SK-N-MC (cell line): ENCODE measurements around the gene TARBP1.

Source experiments
- EZH2 ChIP-seq: fragments of 200-600 bp; sonication (generic); IDR thresholded peaks from one replicate; pipeline ENCODE4 v1.6.1; 2017; ENCODE audit warnings: antibody characterized with exemption
- POLR2AphosphoS5 ChIP-seq: IDR thresholded peaks from 2 replicates; pipeline ENCODE4 v1.6.1; 2012; ENCODE audit warnings: mild to moderate bottlenecking, low read depth, low read length, borderline replicate concordance

GRCh38 chr1:234458352-234459017 is 20.5 kb downstream of the TARBP1 start:
- TF ChIP-seq EZH2 (no peak), POLR2AphosphoS5 (no peak)
